CD4-positive, alpha-beta T cell treated with Interferon gamma for 1 hour (primary cell): ENCODE results near the gene APOA5.
"Not testable (repeated sequence)": the region's sequence is repeated elsewhere in the genome, so short reads cannot be mapped to it uniquely, and the experiment has no call there.

Experiments
- DNase-seq: peaks from one replicate; pipeline ENCODE4 v3.0.0-alpha.2; 2020

Gene APOA5, protein sequence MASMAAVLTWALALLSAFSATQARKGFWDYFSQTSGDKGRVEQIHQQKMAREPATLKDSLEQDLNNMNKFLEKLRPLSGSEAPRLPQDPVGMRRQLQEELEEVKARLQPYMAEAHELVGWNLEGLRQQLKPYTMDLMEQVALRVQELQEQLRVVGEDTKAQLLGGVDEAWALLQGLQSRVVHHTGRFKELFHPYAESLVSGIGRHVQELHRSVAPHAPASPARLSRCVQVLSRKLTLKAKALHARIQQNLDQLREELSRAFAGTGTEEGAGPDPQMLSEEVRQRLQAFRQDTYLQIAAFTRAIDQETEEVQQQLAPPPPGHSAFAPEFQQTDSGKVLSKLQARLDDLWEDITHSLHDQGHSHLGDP

GRCh38 chr11:116791813-116792143 is at the start of gene APOA5:
Gene APOA5 (minus strand): TSS chr11:116791879. CDS start chr11:116791860, 19 bp downstream.
- DNase-seq: no peak

DNA sequence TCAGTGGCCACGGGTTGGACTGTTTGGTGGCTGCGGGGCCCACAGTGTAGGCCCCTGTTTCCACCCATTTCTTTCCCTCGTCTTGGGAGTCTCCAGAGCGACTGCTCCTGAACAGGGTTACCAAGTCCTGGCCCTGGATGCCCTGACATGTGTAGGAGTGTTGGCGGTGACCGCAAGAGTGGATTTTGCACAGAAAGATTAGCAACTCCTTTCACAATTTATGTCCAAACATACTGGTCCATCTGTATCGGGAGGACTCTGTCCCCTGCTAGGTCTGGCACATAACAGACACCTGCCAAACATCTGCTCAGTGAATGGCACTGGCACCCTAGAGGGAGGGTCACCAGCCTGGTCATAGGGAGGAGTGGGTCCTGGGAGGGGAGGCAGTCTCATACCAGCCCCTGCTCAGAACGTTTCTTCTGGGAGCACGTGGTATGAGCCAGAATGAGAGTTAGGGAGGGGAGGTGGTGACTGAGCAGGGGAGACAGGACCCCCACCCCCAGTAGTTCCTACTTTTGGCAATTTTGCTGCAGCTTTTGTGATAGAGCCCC is 49.1 kb upstream of the APOA5 start:
- no peak for DNase-seq

DNA sequence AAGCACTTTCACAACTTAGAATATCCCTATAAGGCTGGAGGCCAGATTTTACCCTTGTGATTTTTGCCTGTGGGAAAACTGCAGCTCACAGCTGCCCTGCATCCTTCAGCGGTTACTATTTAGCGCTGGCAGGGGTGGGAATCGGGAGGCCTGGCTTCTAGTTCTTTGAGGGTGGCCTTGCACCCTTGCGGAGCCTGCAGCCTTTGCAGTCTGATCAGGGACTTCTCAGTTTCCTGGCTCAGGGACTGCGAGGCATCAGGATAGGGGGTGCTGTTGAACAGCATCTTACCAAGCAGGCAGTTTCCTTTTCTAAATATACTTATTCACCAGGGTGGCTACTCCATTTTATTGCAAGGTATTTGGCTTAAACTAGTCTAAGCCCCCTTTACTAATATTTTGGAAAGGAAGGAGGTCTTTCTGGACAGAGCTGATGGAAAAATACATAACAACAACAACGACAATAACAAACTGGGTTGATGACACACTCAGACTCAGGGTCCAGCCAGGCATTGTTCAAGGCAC is 48.6 kb upstream of the APOA5 start:
- DNase-seq: no peak

DNA sequence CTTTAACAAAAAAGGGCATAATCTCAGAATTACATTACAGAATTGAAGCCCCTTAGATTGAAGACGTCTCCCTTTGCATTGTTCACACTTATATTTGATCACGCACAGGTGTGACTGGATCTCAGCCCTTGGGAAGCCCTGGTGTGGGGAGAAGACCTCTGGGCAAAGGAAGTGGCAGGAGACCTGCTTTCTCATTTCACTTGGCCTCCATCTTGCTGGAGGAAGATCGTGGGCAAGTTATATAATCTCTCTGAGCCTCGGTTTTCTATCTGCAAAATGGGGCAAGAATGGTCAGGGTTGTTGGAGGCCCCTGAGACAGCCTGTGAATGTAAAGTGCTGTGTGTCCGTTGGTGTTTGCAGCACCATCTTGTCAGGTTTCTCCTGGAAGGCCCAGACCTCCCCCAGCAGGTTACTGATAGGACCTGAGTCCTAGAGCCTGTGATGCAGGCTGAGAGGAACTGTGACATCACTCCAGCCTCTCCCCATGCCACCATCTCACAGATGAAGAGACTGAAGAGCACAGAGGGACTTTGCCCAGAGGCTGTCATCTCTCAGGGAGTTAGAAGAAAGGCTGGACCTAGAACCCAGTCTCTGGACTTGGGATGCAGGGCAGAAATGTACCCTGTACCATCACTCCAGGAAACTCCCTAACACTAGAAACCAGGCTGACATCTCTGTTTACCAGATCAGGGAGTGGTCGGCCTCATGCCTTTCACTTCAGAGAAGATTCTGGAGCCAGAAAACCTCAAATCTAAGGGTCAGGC is 46.8 kb upstream of the APOA5 start:
- DNase-seq: no peak

- no peak for DNase-seq
Observed at GRCh38 chr11:116837231-116838091, 45.8 kb upstream of the APOA5 start, which contains the start of gene APOA1. Gene APOA1 (minus strand): TSS chr11:116837622. CDS start chr11:116837387, 235 bp downstream.

GRCh38 chr11:116836632-116836991 is 44.9 kb upstream of the APOA5 start:
- DNase-seq: no peak

DNA sequence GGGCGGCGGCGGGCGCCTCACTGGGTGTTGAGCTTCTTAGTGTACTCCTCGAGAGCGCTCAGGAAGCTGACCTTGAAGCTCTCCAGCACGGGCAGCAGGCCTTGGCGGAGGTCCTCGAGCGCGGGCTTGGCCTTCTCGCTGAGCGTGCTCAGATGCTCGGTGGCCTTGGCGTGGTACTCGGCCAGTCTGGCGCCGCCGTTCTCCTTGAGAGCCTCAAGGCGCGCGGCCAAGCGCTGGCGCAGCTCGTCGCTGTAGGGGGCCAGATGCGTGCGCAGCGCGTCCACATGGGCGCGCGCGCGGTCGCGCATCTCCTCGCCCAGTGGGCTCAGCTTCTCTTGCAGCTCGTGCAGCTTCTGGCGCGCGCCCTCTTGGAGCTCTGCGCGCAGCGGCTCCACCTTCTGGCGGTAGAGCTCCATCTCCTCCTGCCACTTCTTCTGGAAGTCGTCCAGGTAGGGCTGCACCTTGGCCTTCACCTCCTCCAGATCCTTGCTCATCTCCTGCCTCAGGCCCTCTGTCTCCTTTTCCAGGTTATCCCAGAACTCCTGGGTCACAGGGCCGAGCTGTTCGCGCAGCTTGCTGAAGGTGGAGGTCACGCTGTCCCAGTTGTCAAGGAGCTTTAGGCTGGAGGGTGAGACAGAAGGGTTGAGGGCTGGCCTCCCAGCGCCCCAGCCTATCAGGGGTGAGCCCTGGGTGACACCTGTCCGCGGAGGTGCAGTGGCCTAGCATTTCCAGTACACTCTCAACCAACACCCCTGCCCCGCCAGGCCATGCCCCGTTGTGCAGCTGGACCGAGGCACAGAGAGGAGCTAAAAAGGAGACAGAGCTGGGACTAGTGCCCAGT is 44.3 kb upstream of the APOA5 start:
- DNase-seq: peak; percentile 85

DNA sequence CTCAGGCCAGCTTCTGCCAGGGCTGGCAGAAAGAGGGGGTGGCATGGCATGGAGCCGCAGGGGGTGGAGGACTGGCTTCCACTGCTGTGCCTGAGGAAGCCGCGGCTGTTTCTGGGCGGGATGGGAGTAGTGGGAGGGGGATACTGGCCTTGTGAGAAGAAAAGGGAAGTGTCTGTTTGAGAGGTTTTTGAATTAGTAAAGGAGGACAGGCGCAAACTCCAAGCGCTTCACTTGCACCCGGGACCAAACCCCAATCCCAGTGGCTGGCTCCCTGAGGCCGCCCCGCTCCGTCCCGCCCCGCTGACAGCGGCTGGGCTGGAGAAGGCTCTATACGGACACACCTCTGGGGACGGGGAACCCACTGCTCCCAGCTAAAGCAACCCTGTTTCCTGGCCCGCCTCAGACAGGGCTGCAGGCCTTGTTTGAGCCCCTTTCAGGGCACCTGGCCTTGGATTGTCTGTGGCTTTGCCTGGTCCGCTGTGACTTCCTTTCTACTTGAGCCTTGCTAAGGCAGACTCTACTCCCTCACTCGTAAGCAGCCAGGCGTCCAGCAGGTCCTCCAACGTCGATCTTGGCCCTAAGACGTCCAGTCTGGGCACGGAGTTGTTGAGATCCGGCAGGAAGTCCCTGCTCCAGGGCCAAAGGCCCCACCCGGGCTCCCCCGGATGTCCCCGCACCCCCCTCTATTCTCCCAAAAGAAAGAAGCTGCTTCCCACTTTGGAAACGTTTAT is 43.5 kb upstream of the APOA5 start:
- DNase-seq: no peak

DNA sequence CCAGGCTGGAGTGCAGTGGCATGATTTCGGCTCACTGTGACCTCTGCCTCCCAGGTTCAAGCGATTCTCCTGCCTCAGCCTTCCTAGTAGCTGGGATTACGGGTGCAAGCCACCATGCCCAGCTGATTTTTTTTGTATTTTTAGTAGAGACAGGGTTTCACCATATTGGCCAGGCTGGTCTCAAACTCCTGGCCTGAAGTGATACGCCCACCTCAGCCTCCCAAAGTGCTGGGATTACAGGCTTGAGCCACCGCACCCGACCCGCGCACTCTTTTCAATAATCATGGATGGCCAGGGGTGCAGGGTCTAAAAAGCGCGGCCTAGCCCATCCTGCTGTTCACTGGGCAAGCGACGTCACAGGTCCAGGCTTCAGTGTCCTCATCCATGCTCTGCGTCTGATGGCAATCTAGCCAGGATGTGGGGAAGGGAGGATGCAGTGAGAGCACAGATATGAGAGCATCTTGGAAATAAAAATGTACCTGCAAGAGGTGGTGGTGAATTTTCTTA is 42.9 kb upstream of the APOA5 start:
- not testable (repeated sequence) for DNase-seq

- no peak for DNase-seq
Observed at GRCh38 chr11:116833816-116834534, 42.3 kb upstream of the APOA5 start.

- no peak for DNase-seq
Observed at GRCh38 chr11:116833491-116833815, 41.8 kb upstream of the APOA5 start.

DNA sequence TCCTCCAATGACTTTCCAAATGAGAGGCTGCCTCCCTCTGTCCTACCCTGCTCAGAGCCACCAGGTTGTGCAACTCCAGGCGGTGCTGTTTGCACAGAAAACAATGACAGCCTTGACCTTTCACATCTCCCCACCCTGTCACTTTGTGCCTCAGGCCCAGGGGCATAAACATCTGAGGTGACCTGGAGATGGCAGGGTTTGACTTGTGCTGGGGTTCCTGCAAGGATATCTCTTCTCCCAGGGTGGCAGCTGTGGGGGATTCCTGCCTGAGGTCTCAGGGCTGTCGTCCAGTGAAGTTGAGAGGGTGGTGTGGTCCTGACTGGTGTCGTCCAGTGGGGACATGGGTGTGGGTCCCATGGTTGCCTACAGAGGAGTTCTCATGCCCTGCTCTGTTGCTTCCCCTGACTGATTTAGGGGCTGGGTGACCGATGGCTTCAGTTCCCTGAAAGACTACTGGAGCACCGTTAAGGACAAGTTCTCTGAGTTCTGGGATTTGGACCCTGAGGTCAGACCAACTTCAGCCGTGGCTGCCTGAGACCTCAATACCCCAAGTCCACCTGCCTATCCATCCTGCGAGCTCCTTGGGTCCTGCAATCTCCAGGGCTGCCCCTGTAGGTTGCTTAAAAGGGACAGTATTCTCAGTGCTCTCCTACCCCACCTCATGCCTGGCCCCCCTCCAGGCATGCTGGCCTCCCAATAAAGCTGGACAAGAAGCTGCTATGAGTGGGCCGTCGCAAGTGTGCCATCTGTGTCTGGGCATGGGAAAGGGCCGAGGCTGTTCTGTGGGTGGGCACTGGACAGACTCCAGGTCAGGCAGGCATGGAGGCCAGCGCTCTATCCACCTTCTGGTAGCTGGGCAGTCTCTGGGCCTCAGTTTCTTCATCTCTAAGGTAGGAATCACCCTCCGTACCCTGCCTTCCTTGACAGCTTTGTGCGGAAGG is 40.9 kb upstream of the APOA5 start:
- no peak for DNase-seq

- DNase-seq: no peak
Observed at GRCh38 chr11:116831790-116832349, 40.2 kb upstream of the APOA5 start.

GRCh38 chr11:116830184-116830912 is 38.7 kb upstream of the APOA5 start:
- DNase-seq: no peak

DNA sequence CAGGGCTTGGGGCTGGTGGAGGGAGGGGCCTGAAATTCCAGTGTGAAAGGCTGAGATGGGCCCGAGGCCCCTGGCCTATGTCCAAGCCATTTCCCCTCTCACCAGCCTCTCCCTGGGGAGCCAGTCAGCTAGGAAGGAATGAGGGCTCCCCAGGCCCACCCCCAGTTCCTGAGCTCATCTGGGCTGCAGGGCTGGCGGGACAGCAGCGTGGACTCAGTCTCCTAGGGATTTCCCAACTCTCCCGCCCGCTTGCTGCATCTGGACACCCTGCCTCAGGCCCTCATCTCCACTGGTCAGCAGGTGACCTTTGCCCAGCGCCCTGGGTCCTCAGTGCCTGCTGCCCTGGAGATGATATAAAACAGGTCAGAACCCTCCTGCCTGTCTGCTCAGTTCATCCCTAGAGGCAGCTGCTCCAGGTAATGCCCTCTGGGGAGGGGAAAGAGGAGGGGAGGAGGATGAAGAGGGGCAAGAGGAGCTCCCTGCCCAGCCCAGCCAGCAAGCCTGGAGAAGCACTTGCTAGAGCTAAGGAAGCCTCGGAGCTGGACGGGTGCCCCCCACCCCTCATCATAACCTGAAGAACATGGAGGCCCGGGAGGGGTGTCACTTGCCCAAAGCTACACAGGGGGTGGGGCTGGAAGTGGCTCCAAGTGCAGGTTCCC is 38.0 kb upstream of the APOA5 start, which contains the start of gene APOC3:
Gene APOC3 (plus strand): TSS at position 383 of the 659 bp plus-strand sequence. CDS start 676 bp downstream, outside the sequence.
- no peak for DNase-seq

GRCh38 chr11:116828632-116829524 is 37.2 kb upstream of the APOA5 start:
- no peak for DNase-seq
